ENCODE data around the gene MDK.

GRCh38 chr11:46337626-46338345 is 43.7 kb upstream of the MDK start:
- TF ChIP-seq, protein P1, sequence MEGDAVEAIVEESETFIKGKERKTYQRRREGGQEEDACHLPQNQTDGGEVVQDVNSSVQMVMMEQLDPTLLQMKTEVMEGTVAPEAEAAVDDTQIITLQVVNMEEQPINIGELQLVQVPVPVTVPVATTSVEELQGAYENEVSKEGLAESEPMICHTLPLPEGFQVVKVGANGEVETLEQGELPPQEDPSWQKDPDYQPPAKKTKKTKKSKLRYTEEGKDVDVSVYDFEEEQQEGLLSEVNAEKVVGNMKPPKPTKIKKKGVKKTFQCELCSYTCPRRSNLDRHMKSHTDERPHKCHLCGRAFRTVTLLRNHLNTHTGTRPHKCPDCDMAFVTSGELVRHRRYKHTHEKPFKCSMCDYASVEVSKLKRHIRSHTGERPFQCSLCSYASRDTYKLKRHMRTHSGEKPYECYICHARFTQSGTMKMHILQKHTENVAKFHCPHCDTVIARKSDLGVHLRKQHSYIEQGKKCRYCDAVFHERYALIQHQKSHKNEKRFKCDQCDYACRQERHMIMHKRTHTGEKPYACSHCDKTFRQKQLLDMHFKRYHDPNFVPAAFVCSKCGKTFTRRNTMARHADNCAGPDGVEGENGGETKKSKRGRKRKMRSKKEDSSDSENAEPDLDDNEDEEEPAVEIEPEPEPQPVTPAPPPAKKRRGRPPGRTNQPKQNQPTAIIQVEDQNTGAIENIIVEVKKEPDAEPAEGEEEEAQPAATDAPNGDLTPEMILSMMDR (IDR thresholded peaks at IDR 0.05; ENCODE audit: low read depth, low read length): no peak
- no peak for TF ChIP-seq MAX (IDR thresholded peaks at IDR 0.05; ENCODE audit: low read depth, low read length)

Measured in NB4 (cell line).